H9 (cell line): ENCODE results near the gene SLC19A1. TPM values are rescaled to one million over a fixed set of nuclear protein-coding genes. Genes with fewer than 3 reads are reported as not detected.

Source experiments
- DNase-seq: peaks from one replicate; pipeline ENCODE4 v3.0.0-alpha.2; 2017
- H2AFZ ChIP-seq: one replicate; pipeline ENCODE4 v1.6.1; 2013; ENCODE audit warnings: mild to moderate bottlenecking, low read length, control low read depth, moderate library complexity
- H2AK5ac ChIP-seq: 2 replicates; pipeline ENCODE4 v1.6.1; 2013; ENCODE audit warnings: low read length, control low read depth, mixed read lengths; ENCODE audit not compliant: insufficient read length
- H2BK120ac ChIP-seq: one replicate; pipeline ENCODE4 v1.6.1; 2013; ENCODE audit warnings: low read depth, mild to moderate bottlenecking, low read length, control low read depth, inconsistent platforms; ENCODE audit not compliant: poor library complexity, severe bottlenecking
- H2BK12ac ChIP-seq: 2 replicates; pipeline ENCODE4 v1.6.1; 2013; ENCODE audit warnings: low read length, control low read depth, mixed read lengths, low read depth; ENCODE audit not compliant: insufficient read length
- H2BK15ac ChIP-seq: 2 replicates; pipeline ENCODE4 v1.6.1; 2013; ENCODE audit warnings: low read depth, low read length, control low read depth
- H2BK20ac ChIP-seq: one replicate; pipeline ENCODE4 v1.6.1; 2013; ENCODE audit warnings: low read depth, mild to moderate bottlenecking, low read length, control low read depth, inconsistent platforms; ENCODE audit not compliant: poor library complexity, severe bottlenecking
- H2BK5ac ChIP-seq: 2 replicates; pipeline ENCODE4 v1.6.1; 2013; ENCODE audit warnings: low read length, control low read depth, mixed read lengths; ENCODE audit not compliant: insufficient read length
- H3K14ac ChIP-seq: 2 replicates; pipeline ENCODE4 v1.6.1; 2013; ENCODE audit warnings: low read length, control low read depth; ENCODE audit not compliant: insufficient read depth
- H3K18ac ChIP-seq: 2 replicates; pipeline ENCODE4 v1.6.1; 2013; ENCODE audit warnings: low read depth, mild to moderate bottlenecking, mixed read lengths, low read length, control low read depth; ENCODE audit not compliant: insufficient read length
- H3K23ac ChIP-seq: 2 replicates; pipeline ENCODE4 v1.6.1; 2013; ENCODE audit warnings: low read length, control low read depth, mixed read lengths, low read depth; ENCODE audit not compliant: insufficient read length
- H3K23me2 ChIP-seq: 2 replicates; pipeline ENCODE4 v1.6.1; 2013; ENCODE audit warnings: low read depth, mild to moderate bottlenecking, mixed read lengths, low read length, control low read depth; ENCODE audit not compliant: insufficient read length, poor library complexity, severe bottlenecking
- H3K27ac ChIP-seq: 2 replicates; pipeline ENCODE4 v1.5.1; 2013; ENCODE audit warnings: low read length, control low read depth, mixed read lengths, low read depth; ENCODE audit not compliant: insufficient read length
- H3K27me3 ChIP-seq: 2 replicates; pipeline ENCODE4 v1.6.1; 2013; ENCODE audit warnings: low read length, control low read depth, inconsistent platforms; ENCODE audit not compliant: insufficient read depth
- H3K4ac ChIP-seq: 2 replicates; pipeline ENCODE4 v1.6.1; 2013; ENCODE audit warnings: low read depth, mild to moderate bottlenecking, control low read depth, inconsistent platforms, low read length, moderate library complexity
- H3K4me1 ChIP-seq: 2 replicates; pipeline ENCODE4 v1.6.1; 2013; ENCODE audit warnings: low read length, control low read depth, inconsistent platforms; ENCODE audit not compliant: insufficient read depth
- H3K4me2 ChIP-seq: 2 replicates; pipeline ENCODE4 v1.6.1; 2013; ENCODE audit warnings: low read length, control low read depth, mixed read lengths; ENCODE audit not compliant: insufficient read length, insufficient read depth
- H3K56ac ChIP-seq: 2 replicates; pipeline ENCODE4 v1.6.1; 2013; ENCODE audit warnings: low read depth, mild to moderate bottlenecking, mixed read lengths, low read length, control low read depth; ENCODE audit not compliant: insufficient read length
- H3K79me1 ChIP-seq: 2 replicates; pipeline ENCODE4 v1.6.1; 2013; ENCODE audit warnings: low read depth, mild to moderate bottlenecking, moderate library complexity, low read length, control low read depth, inconsistent platforms; ENCODE audit not compliant: insufficient read depth, poor library complexity, severe bottlenecking
- H3K79me2 ChIP-seq: 2 replicates; pipeline ENCODE4 v1.6.1; 2013; ENCODE audit warnings: low read length, control low read depth, inconsistent platforms; ENCODE audit not compliant: insufficient read depth
- H3K9ac ChIP-seq: 2 replicates; pipeline ENCODE4 v1.6.1; 2013; ENCODE audit warnings: low read length, control low read depth, mixed read lengths; ENCODE audit not compliant: insufficient read length; ENCODE audit errors: extremely low read depth
- H3K9me3 ChIP-seq: one replicate; pipeline ENCODE4 v1.6.1; 2013; ENCODE audit warnings: low read depth, low read length, inconsistent platforms; ENCODE audit not compliant: control insufficient read depth
- H3T11ph ChIP-seq: one replicate; pipeline ENCODE4 v1.6.1; 2013; ENCODE audit warnings: mild to moderate bottlenecking, low read length, control low read depth, inconsistent platforms
- H4K20me1 ChIP-seq: one replicate; pipeline ENCODE4 v1.6.1; 2013; ENCODE audit not compliant: control insufficient read depth, insufficient read length, insufficient read depth
- H4K5ac ChIP-seq: 2 replicates; pipeline ENCODE4 v1.6.1; 2013; ENCODE audit warnings: low read depth, mild to moderate bottlenecking, mixed read lengths, low read length, control low read depth; ENCODE audit not compliant: insufficient read length
- H4K8ac ChIP-seq: replicated peaks from 2 replicates; pipeline ENCODE4 v1.6.1; 2013; ENCODE audit warnings: low read length, control low read depth, mixed read lengths, low read depth; ENCODE audit not compliant: insufficient read length
- H4K91ac ChIP-seq: 2 replicates; pipeline ENCODE4 v1.6.1; 2013; ENCODE audit warnings: low read depth, mild to moderate bottlenecking, moderate library complexity, mixed read lengths, low read length, control low read depth; ENCODE audit not compliant: insufficient read length
- H3K27ac Mint-ChIP-seq, 3 experiments: 2 replicates in 2 of 3; 3 replicates in 1 of 3; pipeline ENCODE4 v1.8.0; 2020 to 2021; ENCODE audit warnings: mixed read lengths in 3 of 3, mild to moderate bottlenecking in 1 of 3, moderate library complexity in 1 of 3
- H3K27me3 Mint-ChIP-seq: 2 replicates; pipeline ENCODE4 v1.8.0; 2021; ENCODE audit warnings: low read depth, mild to moderate bottlenecking, moderate library complexity, mixed read lengths
- H3K36me3 Mint-ChIP-seq, 3 experiments: 2 replicates in 2 of 3; 3 replicates in 1 of 3; pipeline ENCODE4 v1.8.0; 2020 to 2021; ENCODE audit warnings: low read depth in 3 of 3, mixed read lengths in 3 of 3; ENCODE audit not compliant: insufficient read depth in 1 of 3
- H3K4me1 Mint-ChIP-seq, 2 experiments: 2 replicates each; pipeline ENCODE4 v1.8.0; 2020; ENCODE audit warnings: mixed read lengths in 2 of 2
- H3K4me3 Mint-ChIP-seq, 2 experiments: 2 replicates in 1 of 2; 3 replicates in 1 of 2; pipeline ENCODE4 v1.8.0; 2020 to 2021; ENCODE audit warnings: mild to moderate bottlenecking in 2 of 2, mixed read lengths in 2 of 2, moderate library complexity in 1 of 2
- H3K9me3 Mint-ChIP-seq, 2 experiments: 2 replicates in 1 of 2; 3 replicates in 1 of 2; pipeline ENCODE4 v1.8.0; 2020; ENCODE audit warnings: mild to moderate bottlenecking in 2 of 2, mixed read lengths in 2 of 2, moderate library complexity in 1 of 2
- WGBS: extraction: QIAGEN DNeasy Blood & Tissue Kit; methylation state at CpG from one replicate; pipeline ENCODE4 v1.1.7; 2013; ENCODE audit warnings: missing lambda C conversion rate, low lambda C conversion rate, mixed read lengths; ENCODE audit not compliant: insufficient read length; ENCODE audit errors: extremely low coverage; 5-methylcytosine and 5-hydroxymethylcytosine counted together
- total RNA-seq: library from RNA; stranded (reverse); gene quantifications from 2 replicates; pipeline ENCODE4 v1.2.1, GENCODE V29; 2021
- TF ChIP-seq, protein P1 (sequence below): fragments of 200-600 bp; sonication (generic); conservative IDR thresholded peaks from 3 replicates; pipeline ENCODE4 v1.8.0; 2021; ENCODE audit warnings: antibody characterized with exemption, mild to moderate bottlenecking

Gene SLC19A1
- total RNA-seq, 1 experiment from 2014 or later = 32.4 TPM

DNA sequence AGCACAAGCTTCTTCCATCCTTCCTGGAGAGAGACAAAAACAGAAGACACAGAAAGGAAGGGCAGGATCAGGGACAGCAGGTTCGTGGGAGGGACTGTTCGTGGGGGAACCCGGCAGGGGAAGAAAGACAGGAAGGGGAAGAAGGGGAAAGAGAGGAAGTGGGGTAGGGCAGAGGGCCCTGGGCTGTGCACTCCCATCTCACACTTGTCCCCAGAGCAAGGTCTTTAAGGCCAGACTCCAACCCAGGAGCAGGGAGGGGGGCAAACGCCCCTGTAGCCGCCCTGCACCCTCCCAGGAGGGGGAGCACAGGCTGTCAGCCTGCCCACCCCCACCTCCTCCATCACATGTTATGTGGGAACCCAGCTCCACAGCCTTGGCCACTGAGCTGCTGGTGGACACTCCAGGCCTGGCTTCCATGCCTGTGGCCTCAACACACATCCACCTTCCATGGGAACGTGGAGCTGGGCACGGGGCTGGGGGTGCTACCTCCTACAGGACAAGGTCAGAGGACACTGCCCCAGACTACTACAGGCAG is 9.3 kb downstream of the SLC19A1 start:
- no peaks in the 10 kb centered on the region for H3K4me1 ChIP-seq
- H4K8ac ChIP-seq = no peak overlapping the region
- H3K27ac ChIP-seq = no peak overlapping the region
- H2AK5ac ChIP-seq = no peak overlapping the region
- H3K4me2 ChIP-seq = no peak overlapping the region
- no CpG with 5 or more reads among the region's 7 CpGs for WGBS
- H3K27ac Mint-ChIP-seq = no peak overlapping the region
- no peak overlapping the region for H3K9ac ChIP-seq
- no peaks in the 10 kb centered on the region for H3K4me1 Mint-ChIP-seq
- H2BK120ac ChIP-seq = no peak overlapping the region
- no peak overlapping the region for H3K56ac ChIP-seq
- H3K79me2 ChIP-seq = no peaks in the 10 kb centered on the region
- no peaks in the 10 kb centered on the region for H4K20me1 ChIP-seq
- no peak overlapping the region for H2BK12ac ChIP-seq
- H3K4me3 Mint-ChIP-seq = no peak overlapping the region
- H3T11ph ChIP-seq = no peak overlapping the region
- no peaks in the 10 kb centered on the region for H3K9me3 ChIP-seq
- H3K4ac ChIP-seq = no peak overlapping the region
- no peaks in the 10 kb centered on the region for H3K27me3 ChIP-seq
- H3K79me1 ChIP-seq = no peaks in the 10 kb centered on the region
- H3K23me2 ChIP-seq = no peaks in the 10 kb centered on the region
- H2BK5ac ChIP-seq = no peak overlapping the region
- no peak overlapping the region for H2AFZ ChIP-seq
- H3K23ac ChIP-seq = no peak overlapping the region
- DNase-seq = no peak
- H3K9me3 Mint-ChIP-seq = no peaks in the 10 kb centered on the region; a peak in 1 of 5 replicates
- H3K27me3 Mint-ChIP-seq = no peaks in the 10 kb centered on the region
- H4K5ac ChIP-seq = no peak overlapping the region
- H2BK20ac ChIP-seq = no peak overlapping the region
- H3K36me3 Mint-ChIP-seq = peaks cover 11 to 23% (median 11%) of the 10 kb centered on the region in 3 experiments; a peak in 6 of 7 replicates
- H2BK15ac ChIP-seq = no peak overlapping the region
- TF ChIP-seq, protein P1, sequence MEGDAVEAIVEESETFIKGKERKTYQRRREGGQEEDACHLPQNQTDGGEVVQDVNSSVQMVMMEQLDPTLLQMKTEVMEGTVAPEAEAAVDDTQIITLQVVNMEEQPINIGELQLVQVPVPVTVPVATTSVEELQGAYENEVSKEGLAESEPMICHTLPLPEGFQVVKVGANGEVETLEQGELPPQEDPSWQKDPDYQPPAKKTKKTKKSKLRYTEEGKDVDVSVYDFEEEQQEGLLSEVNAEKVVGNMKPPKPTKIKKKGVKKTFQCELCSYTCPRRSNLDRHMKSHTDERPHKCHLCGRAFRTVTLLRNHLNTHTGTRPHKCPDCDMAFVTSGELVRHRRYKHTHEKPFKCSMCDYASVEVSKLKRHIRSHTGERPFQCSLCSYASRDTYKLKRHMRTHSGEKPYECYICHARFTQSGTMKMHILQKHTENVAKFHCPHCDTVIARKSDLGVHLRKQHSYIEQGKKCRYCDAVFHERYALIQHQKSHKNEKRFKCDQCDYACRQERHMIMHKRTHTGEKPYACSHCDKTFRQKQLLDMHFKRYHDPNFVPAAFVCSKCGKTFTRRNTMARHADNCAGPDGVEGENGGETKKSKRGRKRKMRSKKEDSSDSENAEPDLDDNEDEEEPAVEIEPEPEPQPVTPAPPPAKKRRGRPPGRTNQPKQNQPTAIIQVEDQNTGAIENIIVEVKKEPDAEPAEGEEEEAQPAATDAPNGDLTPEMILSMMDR = no peak
- no peak overlapping the region for H4K91ac ChIP-seq
- no peak overlapping the region for H3K18ac ChIP-seq
- H3K14ac ChIP-seq = no peak overlapping the region
